Activated T-cell treated with anti-CD3 and anti-CD28 coated beads for 48 hours (primary cell): ENCODE data around the gene DNAJC5G.
"Not testable (repeated sequence)": the region's sequence is repeated elsewhere in the genome, so short reads cannot be mapped to it uniquely, and the experiment has no call there.

Source experiments
- DNase-seq: peaks from one replicate; pipeline ENCODE4 v3.0.0-alpha.2; 2020; ENCODE audit warnings: low read depth

DNAJC5G gene

DNA sequence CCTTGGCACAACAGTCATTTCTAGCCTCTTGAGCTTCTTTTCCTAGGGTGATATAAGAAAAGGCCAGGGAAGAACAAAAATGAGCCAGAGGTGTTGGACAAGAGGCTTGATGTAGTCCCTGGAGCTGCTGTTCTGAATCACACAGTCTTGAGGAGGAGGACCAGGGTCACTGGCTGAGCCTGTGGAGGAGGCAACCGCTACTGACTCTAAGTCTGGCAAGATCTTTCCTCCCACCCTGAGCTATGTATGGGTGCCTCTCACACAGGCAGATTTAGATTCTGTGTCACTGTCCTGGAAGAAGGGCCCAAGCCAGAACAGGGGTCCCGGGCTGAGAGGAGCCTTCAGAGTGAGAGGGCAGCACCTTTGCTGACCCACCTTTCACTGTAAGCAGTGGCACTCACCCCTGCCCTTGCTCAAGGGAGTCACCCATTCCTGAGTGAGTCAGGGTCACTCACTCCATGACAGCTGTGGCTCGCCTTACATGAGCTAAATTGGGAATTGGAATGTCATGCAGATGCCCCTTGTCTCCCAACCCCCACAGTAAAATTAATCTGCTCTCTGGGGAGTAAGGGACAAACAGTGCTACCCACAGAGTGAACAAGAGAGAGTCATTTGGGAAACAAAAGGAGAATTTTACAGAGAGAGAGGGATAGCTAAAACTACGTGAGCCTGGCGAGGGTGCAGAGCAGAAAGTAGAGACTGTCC, 6.8 kb downstream of the DNAJC5G start, which contains the start of gene TRIM54:
TRIM54 (plus strand) TSS at position 575 of the 705 bp plus-strand sequence. CDS start 303 bp downstream, outside the sequence.
- DNase-seq = no peak

DNA sequence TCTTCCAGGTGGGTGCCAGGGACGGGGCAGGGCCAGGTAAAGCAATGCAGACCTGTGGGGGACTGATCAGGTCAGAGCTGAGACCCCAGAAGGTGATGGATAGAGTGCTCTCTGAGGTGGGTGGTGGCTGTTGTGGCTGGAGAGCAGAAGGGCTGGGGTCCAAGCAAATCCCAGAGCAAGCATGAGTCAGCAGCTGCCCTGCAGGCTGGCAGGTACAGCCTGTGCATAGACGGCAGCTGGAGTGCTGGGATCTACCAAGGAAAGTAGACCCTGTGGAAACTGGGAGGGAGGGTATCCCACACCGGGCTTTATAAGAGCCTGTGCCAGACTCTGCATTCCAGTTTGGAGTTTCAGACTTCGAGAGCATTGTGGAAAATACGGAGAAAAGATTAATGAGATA, 7.7 kb downstream of the DNAJC5G start:
- no peak for DNase-seq

DNA sequence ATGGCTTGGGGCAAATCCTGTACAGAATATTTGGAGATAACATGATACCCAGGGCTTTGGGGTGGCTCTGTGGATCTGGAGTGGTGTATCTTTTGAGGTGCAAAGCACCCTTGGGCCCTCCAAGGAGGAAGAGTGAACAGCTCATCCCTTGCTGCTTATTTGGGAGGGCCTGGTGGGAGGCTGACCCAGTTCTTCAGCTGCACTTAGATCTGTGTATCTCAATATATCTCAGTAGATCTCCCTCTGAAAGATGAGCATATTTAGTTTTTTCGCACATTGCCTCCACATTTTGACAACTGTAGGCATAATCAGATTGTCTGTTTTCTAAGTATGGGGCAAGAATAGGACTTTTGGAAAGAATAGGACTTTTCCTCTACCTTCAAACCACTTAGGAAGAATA, 9.8 kb downstream of the DNAJC5G start:
- no peak for DNase-seq

DNA sequence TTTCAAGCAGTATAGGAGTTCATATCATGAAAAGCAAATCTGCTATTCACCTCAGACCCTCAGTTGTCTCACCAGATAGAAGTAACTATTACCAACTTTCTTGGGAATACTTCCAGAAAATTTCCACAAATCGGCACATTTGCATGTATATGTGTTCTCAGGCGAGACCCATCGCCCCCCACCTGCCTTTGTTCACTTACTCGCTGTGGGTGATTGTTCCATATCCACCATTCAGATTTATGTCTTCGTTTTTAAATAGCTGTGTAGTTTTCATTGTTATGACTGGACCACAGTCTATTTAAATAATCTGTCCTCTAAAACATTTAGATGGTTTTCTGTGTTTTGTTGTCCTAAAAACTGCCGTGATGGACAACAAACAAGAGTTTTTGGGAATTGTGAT, 10.2 kb downstream of the DNAJC5G start:
- no peak for DNase-seq

- no peak for DNase-seq
Observed at GRCh38 chr2:27288610-27289009, 13.4 kb downstream of the DNAJC5G start.

DNA sequence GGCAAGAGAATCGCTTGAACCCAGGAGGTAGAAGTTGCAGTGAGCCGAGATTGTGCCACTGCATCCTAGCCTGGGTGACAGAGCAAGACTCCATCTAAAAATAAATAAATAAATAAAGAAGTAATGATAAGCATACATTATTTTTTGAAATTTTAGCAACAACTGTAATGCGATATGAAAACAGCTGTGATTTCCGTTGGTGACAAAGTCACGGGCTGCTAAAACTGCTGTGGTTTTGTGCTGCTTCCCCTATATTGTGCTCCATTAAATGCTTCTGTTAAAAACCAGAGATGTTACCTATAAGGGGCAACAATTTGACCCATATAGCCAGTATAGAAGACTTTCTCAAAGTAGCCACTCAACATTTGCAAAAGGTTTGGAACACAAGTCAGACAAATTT, 15.3 kb downstream of the DNAJC5G start:
- DNase-seq = no peak

- DNase-seq = no peak
Observed at GRCh38 chr2:27291865-27292264, 16.6 kb downstream of the DNAJC5G start.

GRCh38 chr2:27294928-27295327, 19.7 kb downstream of the DNAJC5G start:
- DNase-seq = no peak

- DNase-seq = no peak
Observed at GRCh38 chr2:27296481-27296880, 21.2 kb downstream of the DNAJC5G start.

DNA sequence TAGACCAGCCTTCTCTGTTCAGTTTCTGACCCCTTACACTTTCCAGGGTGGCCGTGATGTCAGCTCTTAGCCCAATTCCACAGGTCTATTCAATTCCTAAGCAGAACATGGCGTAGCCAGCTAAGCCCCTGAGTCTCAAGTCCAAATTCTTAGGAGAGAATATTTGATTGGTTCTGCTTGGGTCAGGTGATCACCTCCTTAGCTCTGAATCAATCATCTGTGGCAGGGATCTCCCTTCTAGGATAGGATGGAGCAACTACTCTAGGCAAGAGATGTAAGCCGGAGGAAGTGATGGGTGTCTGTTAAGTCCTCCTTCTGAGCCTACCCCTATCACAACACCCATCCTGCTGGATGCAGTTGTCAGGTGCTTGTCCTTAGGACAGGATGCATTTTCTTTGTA, 22.0 kb downstream of the DNAJC5G start:
- no peak for DNase-seq

GRCh38 chr2:27298391-27299080, 23.3 kb downstream of the DNAJC5G start:
- DNase-seq = no peak

DNA sequence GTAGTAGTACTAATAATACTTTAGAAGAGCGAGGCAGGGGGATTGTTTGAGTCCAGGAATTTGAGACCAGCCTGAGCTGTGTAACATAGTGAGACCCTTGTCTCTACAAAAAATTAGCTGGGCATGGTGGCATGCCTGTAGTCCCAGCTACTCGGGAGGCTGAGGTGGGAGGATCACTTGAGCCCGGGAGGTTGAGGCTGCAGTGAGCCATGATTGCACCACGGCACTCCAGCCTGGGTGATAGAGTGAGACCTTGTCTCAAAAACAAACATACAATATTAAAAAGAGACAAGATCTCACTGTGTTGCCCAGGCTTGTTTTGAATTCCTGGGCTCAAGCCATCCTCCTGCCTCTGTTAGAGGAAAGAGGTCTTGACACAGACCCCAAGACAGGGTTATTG, 25.4 kb downstream of the DNAJC5G start:
- not testable (repeated sequence) for DNase-seq

- no peak for DNase-seq
Observed at GRCh38 chr2:27303093-27304025, 28.1 kb downstream of the DNAJC5G start.

DNA sequence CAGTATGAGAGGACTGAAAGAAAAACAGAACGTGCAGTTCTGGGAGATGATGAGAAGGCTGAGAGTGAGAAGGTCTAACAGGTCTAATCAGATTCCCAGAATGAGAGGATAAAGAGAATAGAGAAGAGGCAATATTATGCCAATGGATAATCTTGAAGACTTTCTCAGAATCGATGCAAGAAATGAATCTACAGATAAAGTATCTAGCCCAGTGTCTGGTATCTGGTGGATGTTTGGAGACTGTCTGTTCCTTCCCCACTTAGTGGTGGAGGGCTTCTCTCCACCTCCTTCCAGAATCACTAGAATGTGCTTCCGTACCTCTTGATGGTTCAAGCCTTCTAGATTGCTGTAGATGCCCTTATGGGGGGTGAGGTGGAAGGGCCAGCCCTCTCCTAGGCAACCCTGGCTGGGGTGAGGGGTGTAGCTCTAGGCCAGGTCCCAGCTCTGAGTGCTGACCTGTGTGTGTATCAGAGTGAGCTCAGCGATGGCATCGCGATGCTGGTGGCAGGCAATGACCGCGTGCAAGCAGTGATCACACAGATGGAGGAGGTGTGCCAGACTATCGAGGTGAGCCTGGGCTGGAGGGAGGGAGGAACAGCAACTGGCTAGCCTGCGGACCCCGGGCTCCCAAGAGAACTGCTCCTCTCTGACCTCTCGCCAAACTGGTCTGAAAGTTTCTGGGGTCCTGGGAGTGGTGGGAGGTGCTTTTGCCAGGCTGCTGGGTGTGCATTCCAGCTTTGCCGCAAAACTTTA, 29.4 kb downstream of the DNAJC5G start:
- DNase-seq = no peak

DNA sequence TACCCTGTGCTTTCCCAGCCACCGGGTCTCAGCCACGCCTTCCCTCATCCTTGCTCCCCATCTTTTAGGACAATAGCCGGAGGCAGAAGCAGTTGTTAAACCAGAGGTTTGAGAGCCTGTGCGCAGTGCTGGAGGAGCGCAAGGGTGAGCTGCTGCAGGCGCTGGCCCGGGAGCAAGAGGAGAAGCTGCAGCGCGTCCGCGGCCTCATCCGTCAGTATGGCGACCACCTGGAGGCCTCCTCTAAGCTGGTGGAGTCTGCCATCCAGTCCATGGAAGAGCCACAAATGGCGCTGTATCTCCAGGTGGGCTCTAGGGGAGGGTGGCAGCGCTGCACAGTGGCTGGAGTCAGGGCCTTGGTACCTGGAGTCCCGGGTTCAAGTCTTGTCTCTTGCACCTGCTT, 30.3 kb downstream of the DNAJC5G start:
- DNase-seq = no peak

GRCh38 chr2:27306136-27306535, 30.9 kb downstream of the DNAJC5G start:
- DNase-seq = no peak

DNA sequence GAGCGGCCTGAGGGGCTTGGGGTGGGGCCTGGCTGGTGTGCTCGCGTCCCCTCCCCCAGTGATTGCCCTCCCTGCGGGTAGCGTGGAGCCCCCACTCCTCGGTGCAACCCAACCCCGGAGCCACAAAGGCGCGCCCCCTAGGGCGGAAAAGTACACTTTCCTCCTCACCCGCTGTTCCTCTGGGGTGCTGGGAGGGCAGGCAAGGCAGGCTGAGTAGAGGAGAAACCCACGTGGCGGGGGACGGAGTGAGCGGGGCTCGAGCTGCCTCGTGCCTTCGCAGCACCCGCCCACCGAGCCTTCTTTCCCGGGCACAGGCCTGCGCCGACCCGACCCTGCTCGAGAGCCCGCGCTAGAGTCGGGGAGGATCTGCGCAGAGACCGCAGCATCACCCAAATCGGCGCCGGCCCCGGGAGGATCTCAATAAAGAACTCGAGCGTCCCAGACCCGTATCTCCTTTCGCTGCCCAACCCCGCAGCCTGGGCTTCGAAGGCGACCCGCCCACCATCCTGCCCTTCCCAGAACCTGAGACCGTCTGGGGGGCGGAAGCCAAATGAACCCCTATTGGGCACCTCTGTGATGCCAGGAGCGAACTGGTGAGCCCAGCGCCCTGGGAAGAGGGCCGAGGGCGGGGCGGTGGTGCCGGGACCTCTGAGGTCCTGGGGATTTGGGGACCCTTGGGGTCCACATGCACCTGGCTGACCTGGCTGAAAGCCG, 31.5 kb downstream of the DNAJC5G start:
- no peak for DNase-seq

- no peak for DNase-seq
Observed at GRCh38 chr2:27307287-27307544, 32.0 kb downstream of the DNAJC5G start.

- DNase-seq = no peak
Observed at GRCh38 chr2:27307545-27308358, 32.5 kb downstream of the DNAJC5G start.

GRCh38 chr2:27308359-27308881, 33.2 kb downstream of the DNAJC5G start, which contains the start of gene UCN:
UCN (minus strand) TSS chr2:27308445; CDS start chr2:27307895, 550 bp downstream.
- DNase-seq = no peak
